ENCODE data around the gene UBE2G2.

UBE2G2 gene

DNA sequence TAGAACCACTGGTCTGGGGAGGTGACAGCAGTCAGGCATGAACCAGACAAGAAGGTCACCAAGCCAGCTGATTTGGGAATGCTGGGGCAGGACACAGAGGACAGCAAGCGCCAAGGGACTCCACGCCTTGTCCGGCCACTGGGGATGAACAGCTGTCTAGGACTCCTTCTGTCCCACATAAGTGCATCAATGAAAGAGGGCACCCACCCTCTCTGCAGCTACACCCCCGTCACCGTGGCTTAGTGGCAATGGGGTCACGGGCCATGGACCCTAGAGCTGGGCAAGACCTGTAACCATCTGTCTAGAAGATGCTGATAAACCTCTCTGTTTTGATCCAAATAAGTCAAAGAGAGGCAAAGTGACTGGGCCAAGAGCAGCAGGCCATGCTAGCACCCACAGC lies 16.8 kb downstream of the UBE2G2 start:
- no peak for DNase-seq

DNA sequence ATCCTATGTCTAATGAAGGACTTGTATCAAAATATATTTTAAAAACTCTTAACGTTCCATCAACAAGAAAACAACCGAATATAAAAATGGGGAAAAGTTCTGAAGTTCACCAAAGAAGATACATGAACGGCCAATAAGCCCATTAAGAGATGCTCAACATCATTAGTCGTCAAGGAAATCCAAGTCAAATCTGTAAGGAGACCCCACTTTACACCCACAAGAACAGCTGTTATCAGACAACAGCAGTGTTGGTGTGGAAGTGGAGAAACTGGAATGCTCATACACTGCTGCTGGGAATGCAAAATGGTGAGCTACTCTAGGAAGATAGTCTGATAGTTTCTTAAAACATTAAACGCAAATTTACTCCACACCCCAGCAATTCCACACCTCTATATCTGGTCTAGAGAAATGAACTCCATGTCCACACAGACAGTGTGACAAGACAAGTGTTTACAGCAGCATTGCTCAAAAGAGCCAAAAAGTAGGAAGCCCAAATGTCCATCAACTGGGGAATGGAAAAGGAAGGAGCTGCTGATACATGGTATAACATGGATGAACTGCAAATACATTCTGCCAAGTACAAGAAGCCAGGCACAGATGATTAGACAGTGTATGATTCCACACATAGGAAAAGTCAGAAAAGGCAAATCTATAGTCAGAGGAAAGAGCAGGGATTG lies 18.5 kb downstream of the UBE2G2 start:
- DNase-seq = no peak

DNA sequence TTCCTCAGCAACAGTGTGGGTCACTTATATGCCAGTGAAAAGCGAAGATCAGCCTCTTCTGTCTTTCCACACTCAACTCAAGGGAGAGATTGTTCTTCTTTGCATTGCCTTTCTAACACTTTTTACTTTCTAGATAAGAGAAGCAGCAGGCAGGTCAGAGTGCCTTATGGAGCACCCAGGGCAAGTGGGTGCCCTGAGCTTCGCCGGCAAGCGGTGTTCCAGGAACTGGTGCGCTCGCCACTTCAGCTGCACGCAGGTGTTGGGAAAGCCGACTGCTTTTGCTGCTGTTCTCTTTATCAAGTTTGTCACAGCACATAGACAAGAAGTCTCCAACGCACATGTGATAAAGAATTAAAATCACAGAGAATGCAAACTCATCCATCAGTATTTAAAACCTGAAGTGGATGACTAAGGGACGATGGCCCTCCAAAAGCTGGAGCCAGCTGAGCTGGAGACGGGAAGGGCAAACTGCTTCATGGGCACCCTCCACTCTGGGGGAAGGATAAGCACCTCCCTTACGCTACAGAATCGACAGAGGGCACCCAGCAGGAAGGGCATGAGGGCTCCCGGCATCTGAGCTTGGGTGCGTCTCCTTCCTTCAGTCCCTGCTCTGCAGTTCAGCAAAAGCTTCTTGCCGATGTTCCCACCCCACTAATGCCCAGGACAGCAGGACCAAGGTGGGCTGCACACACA lies 20.7 kb downstream of the UBE2G2 start:
- DNase-seq = no peak

DNA sequence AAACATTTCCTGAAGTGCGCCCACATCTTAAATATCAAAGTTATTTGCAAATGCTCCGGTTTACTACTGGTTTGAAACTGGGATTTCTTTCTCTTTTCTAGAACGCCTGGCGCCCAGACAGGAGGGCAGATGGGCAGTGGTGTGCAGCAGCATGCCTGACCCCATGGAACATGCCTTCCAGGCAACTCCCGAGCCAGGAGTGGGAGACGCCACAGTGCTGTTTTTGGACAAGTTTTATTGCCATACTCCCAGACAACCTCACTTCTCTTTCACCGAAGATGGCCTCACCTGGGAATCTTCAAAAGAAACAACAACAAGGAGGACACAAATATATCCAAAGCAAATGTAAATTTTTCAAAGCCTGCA lies 21.5 kb downstream of the UBE2G2 start:
- DNase-seq = no peak

DNA sequence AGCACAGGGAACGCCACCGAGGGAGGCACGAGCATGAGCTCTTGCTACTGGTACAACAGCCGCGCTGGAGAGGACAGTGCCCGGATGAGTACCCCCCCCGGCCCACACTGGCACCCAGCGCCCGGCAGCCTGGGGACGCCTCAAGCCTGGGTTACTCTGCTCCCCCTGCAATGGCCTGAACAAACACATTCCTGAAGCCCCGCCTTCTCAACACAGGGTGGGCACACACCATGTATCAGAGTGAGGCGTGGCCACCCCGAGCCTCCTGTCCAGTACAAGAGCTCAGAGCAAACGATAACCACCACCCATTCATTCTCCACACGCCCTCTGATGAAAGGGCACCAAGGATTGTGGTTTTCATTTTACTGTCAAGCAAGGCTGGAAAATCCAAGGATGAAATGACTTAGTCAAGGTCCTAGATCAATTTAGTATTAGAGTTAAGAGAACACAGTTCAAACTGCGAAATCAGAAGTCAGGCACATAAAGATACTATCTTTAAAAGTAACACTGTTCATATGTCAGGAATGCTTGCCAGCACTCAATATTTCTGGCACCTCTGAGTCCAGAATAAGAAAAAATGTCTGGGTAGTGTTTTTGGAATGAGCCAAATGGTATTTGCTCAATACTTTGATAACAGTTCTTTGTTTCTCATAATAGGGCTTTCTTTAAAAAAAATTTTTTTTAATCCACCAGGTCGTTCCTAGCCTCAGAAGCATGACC lies 22.0 kb downstream of the UBE2G2 start:
- no peak for DNase-seq

DNA sequence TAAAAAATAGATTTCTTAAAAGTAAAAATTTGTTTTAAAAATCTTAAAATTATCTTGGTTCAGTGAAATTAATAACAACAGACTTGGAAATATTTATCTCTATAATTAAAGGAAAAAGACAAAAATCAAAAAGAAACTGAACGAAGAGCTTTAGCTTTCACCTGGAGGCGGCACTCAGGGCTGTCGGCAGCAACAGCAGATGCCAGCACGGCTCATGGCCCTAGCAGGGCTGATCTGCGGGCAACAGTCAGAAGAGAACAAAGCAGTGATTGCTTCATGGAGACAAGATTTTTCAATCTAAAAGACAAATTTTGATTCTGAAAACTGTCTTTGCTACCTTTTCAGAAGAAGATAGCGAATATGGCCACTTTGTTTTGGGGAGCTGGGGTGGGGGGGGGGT lies 22.6 kb downstream of the UBE2G2 start:
- no peak for DNase-seq

DNA sequence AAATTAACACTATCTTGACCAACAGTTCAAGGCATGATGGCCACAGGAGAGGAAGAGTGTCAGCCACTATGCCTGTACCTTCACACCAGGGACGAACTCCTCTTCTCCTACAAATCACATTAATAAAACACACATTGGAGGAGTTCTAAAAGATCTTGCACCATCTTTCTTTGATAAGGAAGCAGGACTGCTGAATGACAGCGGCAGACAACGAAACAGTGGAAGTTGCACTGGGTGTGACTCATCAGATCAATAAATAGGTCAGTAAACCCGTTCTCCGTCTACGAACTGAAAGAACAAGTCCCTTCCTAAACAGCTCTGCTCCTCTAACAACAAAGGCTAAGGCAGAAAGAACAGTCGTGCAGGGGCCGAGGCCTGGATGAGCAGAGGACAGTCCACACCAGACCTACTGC lies 23.1 kb downstream of the UBE2G2 start:
- DNase-seq = no peak

DNA sequence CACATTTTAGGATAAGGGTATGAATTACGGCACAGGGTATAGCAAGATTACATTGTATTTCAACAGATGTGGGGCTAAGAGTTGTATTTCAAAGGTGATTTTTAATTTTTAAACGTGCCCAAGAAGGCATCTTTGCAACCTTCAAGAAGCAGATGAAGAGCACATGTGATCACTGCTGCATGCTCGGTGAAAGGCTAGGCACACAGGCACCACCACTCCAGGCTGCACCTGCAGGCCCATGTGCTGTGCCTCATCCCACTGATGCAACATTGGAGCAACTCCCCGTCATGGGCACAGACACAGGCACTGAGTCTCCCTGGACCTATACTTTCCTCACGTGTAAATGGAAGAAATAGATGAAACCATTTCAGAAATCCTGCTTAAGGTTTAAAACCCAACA lies 23.5 kb downstream of the UBE2G2 start:
- no peak for DNase-seq

DNA sequence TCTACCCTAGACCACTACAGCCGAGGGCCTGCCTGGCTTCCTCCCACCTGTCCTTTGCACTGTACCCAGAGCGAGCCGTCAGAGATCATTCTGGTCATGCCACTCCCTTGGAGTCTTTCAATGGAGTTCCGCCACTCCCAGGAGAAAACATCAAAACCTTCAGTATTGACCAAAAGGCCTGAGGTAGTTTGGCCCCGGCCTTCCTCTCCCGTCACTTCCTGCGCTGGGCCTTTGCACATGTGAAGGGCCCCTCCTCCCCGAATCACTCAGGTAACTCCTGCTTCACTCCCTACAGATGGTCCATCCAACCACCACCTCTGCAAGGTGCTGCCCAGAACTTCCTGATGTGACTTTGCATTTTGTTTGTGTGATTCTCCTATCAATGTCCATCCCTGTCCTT lies 26.6 kb downstream of the UBE2G2 start:
- DNase-seq = no peak

DNA sequence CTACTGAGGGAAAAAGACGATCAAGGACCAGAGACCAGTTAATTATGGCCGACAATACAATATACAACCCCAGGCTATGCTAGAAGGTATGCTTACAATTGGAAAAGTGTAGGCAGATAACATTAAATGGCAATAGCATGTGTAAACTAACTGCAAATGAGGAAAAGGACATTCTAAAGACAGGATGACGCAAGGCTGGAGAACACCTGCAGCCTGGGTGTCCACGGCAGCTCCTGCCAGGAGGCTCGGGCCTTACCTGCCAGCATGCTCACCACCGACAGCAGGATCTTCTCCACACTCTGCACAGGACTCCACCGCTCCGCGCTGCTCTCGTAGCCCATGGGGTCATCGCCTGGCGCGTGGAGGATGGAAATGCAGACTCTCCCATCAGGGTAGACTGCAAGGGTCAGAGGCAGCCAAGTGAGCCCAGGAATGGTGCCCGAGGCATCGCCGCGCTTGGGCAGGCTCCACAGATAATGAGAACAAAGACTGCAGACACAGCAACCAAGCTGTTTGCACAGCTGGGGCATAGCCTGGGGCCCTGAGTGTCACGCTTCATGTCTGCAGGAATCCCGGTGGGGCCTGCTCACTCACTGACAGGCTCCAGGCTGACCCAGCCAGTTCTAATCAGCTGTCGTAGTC lies 28.2 kb downstream of the UBE2G2 start:
- no peak for DNase-seq

DNA sequence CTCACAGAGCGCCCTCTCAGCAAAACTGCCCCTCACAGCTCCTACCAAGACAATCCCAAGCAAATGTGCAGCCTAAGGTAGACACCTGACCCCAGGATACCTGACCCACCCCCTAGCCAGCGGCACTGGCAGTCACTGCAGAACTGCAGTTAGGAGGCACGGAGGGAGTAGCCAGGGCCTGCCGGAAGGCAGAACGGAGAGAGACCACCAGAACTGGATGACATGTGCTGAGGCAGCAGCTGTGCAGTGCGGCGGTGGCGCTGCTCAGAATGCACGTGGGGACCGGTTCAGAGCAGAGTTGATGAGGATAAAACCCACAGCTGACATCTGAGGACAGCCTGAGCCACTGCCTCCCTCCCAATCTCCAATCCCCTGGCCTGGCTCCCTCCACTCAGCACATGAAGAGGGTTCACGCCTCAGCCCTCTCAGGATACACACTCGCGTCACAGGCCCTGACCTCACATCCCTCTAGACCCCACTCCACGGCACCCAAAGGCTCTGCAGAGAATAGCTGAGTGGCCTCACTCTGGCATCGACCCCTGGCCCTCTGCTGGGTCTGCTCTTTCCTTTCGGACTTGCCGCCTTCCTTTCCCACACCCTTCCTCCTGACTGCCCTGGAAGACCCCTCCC lies 29.6 kb downstream of the UBE2G2 start:
- no peak for DNase-seq

DNA sequence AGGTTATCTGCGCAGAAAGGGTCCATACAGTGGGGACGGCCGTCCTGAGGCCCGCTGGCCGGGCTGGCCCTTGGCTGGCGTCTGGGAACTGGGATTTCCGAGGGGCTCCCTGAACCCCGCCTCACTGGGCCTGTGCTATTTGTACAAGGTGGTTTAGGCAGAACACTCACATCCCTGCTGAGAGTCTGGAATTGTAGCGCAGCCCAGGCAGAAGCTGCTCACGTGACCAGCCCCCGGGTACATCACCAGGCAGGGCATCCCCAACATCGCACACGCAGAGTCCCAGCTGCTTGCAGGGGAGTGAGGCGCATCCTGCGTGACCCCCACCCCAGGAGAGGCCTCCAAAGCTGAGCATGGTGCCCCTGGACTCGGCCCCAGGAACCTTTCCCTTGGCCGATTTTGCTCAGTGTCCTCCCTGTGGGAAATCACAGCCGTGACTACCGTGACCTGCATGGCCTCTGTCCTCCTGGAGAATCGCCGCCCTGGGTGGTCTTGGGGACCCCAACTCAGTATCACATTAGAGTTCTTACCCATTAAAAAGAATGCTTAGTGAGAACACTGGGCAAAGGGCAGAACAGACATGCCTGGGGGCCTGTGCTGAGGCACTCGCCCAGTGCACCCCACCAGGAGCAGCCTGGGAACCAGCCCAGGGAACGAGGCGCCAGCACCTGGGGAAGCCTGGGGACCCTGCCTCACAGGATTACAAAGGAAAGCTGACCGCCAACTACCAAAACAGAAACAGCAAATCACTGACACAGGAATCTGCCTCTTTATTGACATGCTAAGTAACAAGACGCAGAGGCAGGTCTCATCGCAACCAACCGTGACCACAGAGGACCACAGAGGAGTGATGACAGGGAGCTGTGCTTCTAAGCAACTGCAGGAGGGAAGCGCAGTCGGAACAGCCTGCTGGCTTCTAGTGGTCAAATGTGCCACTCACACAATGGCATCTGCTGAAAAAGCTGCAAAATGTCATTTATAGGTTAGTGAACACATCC lies 33.5 kb downstream of the UBE2G2 start:
- DNase-seq = no peak

DNA sequence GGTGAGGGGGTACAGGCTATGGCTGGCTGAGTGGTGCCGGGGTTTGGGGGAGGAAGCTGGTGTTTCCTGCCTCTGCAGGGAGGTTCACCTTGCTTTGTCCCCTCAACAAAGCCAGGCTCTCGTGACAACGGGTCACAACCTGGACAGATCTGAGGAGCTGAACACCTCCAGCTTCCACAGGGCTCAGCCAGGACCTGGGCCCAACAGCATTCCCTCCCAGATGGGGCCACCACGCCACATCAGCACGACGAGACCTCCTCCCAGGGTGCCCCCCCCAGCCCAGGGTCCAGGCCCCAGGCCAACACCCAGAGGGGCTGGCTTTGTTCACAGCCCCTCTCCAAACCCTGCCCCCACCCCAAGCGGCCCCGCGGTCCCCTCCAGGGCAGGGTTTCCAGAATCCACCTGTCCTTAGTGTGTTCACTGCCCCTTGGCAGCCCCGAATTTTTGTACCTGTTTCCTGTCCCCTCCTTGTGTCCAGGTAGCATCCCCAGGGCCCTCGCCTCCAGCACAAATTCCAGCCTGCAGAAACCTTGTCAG lies 34.7 kb downstream of the UBE2G2 start:
- DNase-seq = no peak

DNA sequence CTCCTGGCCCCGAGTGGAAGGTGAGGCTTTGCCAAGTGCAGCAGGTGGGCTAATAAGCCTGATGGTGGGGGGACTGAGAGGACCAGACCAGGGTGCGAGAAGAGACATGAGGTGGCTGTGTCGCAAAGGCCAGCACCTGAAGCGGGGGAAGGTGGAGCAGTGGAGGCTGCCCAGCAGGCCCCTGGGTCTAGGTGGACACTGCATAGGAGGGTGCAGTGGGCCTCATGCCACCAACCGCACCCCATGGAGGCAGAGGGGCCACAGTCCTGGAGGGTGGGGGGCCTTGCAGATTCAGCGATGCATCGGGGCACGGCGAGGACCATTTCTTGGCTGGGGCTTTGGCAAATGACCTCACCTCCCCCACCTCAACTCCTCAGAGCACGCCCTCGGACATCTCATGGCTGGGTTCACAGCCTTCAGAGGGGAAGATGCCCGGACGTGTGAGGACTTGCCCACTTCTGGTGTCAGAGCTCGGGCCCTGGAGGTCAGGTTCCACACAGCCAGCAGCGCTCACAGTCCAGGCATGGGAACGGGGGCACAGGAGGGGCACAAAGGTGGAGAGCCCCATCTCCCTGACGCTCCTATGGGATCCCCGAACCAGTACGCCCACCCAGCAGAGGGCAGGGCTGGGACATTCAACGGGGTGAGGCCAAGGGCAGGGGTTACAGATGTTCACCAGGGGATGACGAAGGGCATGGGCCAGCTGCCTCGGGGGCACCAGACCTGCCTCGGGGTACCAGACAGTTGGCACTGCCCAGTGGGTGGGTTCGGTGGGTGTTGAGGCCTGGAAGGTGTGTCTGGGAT lies 35.4 kb downstream of the UBE2G2 start:
- no peak for DNase-seq

DNA sequence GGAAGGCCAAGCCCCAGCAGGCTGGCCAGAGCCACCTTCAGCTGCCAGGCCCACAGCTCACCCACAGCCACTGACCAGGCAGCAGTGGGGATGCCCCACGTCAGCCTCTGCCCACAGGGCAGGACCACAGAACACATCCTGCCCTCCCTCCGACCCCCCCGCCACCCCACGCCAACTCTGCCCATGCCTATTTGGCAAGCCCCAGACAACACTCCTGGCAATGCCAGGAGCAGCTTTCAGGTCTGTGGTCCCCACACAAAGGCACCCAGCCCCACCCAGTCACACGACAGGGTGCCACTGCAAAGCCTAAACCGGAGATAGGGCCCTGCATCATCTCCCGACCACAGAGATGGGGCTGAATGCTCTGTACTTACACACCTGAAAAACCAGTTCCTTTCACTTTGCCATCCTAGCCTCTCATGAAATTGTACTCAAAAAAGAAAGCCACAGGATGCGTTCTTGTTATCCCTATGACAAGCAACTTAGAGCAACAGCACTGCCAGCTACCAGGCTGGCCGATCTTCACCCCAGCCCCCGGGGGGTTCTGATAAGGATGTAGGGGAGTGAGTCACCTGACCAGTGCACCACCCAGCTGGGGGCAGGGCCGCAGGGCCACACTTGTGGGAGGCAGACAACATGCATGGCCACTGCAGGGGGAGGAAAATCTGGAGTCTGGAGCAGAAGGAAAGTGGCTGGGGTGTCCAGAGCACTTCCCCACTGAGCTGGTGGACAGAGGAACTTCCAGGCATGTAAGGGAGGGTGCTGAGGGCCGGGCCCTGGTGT lies 36.2 kb downstream of the UBE2G2 start:
- DNase-seq = no peak

DNA sequence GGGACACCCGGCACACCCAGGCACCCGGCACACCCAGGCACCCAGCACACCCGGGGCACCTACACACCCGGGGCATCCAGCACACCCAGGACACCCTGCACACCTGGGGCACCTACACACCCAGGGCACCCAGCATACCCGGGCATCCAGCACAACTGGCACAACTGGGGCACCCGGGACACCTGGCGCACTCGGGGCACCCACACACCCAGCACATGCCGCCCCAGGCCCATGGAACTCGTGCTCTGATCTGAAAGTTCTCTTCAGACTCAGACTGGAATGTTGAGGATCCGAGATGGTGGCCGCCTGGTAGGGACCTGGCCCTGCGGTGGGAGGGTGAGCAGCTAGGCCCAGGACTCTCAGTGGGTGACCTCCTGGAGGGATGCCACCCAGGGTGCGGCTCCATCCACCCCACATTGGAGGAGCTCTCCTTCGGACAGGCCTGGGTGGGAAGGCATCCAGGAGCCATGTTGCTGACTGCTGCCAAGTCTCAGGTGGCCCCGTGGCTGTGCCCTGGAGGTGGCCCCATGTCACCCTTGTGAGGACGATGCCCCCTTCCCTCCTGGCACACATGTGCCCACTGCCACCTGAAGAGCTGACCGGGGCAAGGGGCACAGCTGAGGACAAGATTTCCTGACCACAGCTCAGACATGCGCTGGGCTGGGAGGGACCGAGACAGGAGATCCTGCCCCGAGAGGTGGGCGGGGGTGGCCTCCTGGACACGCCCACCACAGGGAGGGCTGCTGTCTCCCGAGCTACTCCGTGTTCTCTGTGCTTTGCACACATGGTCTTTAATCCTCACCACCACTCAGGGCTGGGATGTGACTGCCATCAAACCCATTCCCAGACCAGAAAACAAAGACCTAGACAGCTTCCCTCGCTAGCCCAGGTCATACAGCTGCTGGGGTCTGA lies 37.0 kb downstream of the UBE2G2 start:
- no peak for DNase-seq

DNA sequence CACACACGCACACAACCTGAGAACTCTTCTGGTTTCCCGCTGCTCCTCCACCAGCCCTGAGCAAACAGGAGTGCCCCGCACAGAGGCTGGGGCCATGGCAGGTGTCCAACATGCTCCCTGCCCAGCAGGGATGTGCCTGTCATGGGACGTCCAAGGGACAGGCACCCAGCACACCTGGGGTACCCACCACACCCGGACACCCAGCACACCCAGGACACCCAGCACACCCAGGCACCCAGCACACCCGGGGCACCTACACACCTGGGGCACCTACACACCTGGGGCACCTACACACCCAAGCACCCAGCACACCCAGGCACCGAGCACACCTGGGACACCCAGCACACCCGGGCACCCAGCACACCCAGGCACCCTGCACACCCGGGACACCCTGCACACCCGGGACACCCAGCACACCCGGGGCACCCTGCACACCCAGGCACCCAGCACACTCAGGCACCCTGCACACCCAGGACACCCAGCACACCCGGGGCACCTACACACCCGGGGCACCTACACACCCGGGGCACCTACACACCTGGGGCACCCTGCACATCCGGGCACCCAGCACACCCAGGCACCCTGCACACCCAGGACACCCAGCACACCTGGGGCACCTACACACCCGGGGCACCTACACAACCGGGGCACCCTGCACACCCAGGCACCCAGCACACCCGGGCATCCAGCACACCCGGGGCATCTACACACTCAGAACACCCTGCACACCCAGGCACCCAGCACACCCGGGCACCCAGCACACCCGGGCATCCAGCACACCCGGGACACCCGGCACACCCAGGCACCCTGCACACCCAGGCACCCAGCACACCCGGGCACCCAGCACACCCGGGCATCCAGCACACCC lies 37.9 kb downstream of the UBE2G2 start:
- DNase-seq = no peak

DNA sequence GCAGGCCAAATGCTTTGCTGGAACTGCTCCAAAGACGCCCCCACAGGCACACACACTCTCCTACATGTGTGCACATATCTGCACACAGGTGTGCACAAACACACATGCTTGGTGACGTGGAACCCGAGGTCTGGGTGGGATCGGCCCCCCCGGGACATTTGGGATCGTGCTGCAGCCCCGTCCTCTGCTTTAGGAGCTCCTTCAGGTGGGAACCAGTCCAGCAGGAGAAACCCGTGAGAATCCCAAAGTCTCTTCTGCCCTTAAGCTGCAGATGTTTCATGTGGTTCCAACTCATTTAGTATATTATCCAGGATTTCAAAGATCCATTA lies 38.6 kb downstream of the UBE2G2 start:
- no peak for DNase-seq
